NB4 (cell line): ENCODE results near the gene PKM.

Source experiments
- DNase-seq: peaks from one replicate; pipeline ENCODE4 v3.0.0; 2010; ENCODE audit warnings: low read depth
- H3K4me3 ChIP-seq: one replicate; pipeline ENCODE4 v1.5.1; 2011; ENCODE audit warnings: mild to moderate bottlenecking, low read depth, low read length, moderate library complexity
- CTCF ChIP-seq: IDR thresholded peaks from one replicate; pipeline ENCODE4 v1.5.1; 2012; ENCODE audit warnings: low read depth, low read length
- MAX ChIP-seq: IDR thresholded peaks from 2 replicates; pipeline ENCODE4 v1.6.1; 2011; ENCODE audit warnings: low read depth, low read length
- MYC ChIP-seq: IDR thresholded peaks from 2 replicates; pipeline ENCODE4 v1.6.1; 2011; ENCODE audit warnings: low read depth, low read length
- POLR2A ChIP-seq: IDR thresholded peaks from 2 replicates; pipeline ENCODE4 v1.6.1; 2011; ENCODE audit warnings: mild to moderate bottlenecking; ENCODE audit not compliant: insufficient read length; ENCODE audit errors: extremely low read depth

Gene PKM

GRCh38 chr15:72176743-72177142 is 54.2 kb downstream of the PKM start:
- H3K4me3 ChIP-seq = no peak overlapping the region
- TF ChIP-seq MAX (no peak), POLR2A (no peak), MYC (no peak), CTCF (no peak)
- DNase-seq = no peak

DNA sequence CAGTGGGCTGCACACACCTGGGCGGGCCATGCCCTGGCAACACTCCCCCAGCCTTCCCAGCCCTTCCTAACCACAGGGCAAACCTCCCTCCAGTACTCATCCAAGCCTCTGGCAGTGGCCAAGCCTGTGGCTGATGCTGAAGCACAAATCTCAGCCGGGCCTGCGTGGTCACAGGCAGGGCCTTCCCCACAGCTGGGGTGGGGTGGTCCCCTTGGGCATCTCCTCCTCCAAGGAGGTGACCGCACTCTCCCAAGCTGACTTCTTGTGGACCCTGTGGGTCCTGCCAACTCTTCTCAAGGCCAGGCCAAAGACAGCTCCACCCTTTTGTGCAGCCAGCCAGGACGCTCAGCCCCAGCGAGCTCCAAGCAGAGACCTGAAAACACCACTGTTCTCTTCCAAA is 54.8 kb downstream of the PKM start:
- TF ChIP-seq MAX = no peak
- no peak for TF ChIP-seq CTCF
- TF ChIP-seq POLR2A = no peak
- no peak for TF ChIP-seq MYC
- DNase-seq = no peak
- H3K4me3 ChIP-seq = no peak overlapping the region

GRCh38 chr15:72175186-72176044 is 55.6 kb downstream of the PKM start:
- H3K4me3 ChIP-seq = no peak overlapping the region
- no peak for DNase-seq
- no peak for TF ChIP-seq POLR2A
- TF ChIP-seq CTCF = no peak
- no peak for TF ChIP-seq MYC
- TF ChIP-seq MAX = no peak

DNA sequence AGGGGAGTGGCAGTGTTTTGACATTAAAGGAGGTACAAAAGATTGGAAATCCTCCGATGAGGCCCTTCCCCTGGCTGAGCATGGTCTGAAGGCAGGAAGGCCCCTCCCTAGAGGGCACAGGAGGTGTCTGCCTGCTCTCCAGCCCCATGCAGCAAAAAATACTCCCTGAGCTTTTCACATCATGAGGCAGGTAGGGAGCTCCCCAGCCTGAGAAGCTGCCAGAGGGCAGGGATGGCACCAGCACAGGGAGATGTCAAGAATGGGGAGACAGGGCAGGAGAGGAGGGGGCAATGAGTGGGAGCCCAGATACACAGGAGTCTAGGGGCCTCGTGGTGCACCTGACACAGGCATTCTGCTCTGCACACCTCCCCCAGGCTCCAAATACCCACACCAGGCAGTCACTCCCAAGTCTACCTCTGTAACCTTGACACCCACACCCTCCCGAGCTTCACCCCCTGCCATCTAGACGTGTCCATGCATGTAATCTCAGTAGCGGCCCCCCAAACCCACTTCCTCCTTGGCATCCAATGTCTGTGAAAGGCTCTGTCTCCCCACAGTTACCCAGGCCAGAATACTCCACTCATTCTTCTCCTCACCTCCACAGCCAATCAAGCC is 56.3 kb downstream of the PKM start:
- TF ChIP-seq MAX = no peak
- no peak for TF ChIP-seq MYC
- no peak for TF ChIP-seq CTCF
- TF ChIP-seq POLR2A = no peak
- no peak for DNase-seq
- no peak overlapping the region for H3K4me3 ChIP-seq

- H3K4me3 ChIP-seq = no peak overlapping the region
- DNase-seq = no peak
- TF ChIP-seq MAX (no peak), MYC (no peak), POLR2A (no peak), CTCF (no peak)
Observed at GRCh38 chr15:72173864-72174550, 57.0 kb downstream of the PKM start.
